GM23338 (cell line): Measurements from ENCODE around the gene ERCC6L. TPM values are rescaled to one million over a fixed set of nuclear protein-coding genes. Genes with fewer than 3 reads are reported as not detected.

Experiments used
- ATAC-seq: fragments of 200-7000 bp; cut with Tn5 transposase; 3 replicates; pipeline ENCODE4 v1.9.1; 2020
- DNase-seq: peaks from one replicate; pipeline ENCODE4 v3.0.0-alpha.2; 2015; ENCODE audit warnings: low spot score
- H2AFZ ChIP-seq: fragments of 200-600 bp; sonication (generic); 2 replicates; pipeline ENCODE4 v1.8.0; 2016; ENCODE audit warnings: antibody characterized with exemption, mild to moderate bottlenecking, moderate library complexity
- H3F3A ChIP-seq: fragments of 200-600 bp; sonication (generic); replicated peaks from 2 replicates; pipeline ENCODE4 v1.8.0; 2017; ENCODE audit warnings: antibody characterized with exemption, mixed run types, low read depth
- H3K27ac ChIP-seq: fragments of 200-600 bp; sonication (generic); 2 replicates; pipeline ENCODE4 v1.6.1; 2016; ENCODE audit warnings: low read depth
- H3K27me3 ChIP-seq: fragments of 200-600 bp; sonication (generic); 2 replicates; pipeline ENCODE4 v1.8.0; 2016; ENCODE audit warnings: mild to moderate bottlenecking, mixed run types, moderate library complexity; ENCODE audit not compliant: insufficient read depth
- H3K36me3 ChIP-seq: fragments of 200-600 bp; sonication (generic); 2 replicates; pipeline ENCODE4 v1.8.0; 2016; ENCODE audit warnings: mild to moderate bottlenecking; ENCODE audit not compliant: insufficient read depth
- H3K4me1 ChIP-seq: fragments of 200-600 bp; sonication (generic); 2 replicates; pipeline ENCODE4 v1.8.0; 2016; ENCODE audit warnings: mild to moderate bottlenecking, moderate library complexity; ENCODE audit not compliant: insufficient read depth
- H3K4me2 ChIP-seq: fragments of 200-600 bp; sonication (generic); 2 replicates; pipeline ENCODE4 v1.7.1; 2017; ENCODE audit warnings: mixed run types
- H3K4me3 ChIP-seq: fragments of 200-600 bp; sonication (generic); 2 replicates; pipeline ENCODE4 v1.6.1; 2016; ENCODE audit warnings: mixed run types
- H3K79me2 ChIP-seq: fragments of 200-600 bp; sonication (generic); replicated peaks from 2 replicates; pipeline ENCODE4 v1.8.0; 2017; ENCODE audit warnings: mild to moderate bottlenecking; ENCODE audit not compliant: insufficient read depth
- H3K9me2 ChIP-seq: fragments of 200-600 bp; sonication (generic); 2 replicates; pipeline ENCODE4 v1.8.0; 2017; ENCODE audit not compliant: insufficient read depth
- H4K20me1 ChIP-seq: fragments of 200-600 bp; sonication (generic); replicated peaks from 2 replicates; pipeline ENCODE4 v1.8.0; 2017; ENCODE audit warnings: mild to moderate bottlenecking; ENCODE audit not compliant: insufficient read depth
- H3K27ac Mint-ChIP-seq: 2 replicates; pipeline ENCODE4 v1.8.0; 2020; ENCODE audit warnings: inconsistent platforms, mild to moderate bottlenecking, moderate library complexity, mixed read lengths
- H3K27me3 Mint-ChIP-seq: 3 replicates; pipeline ENCODE4 v1.8.0; 2022; ENCODE audit warnings: low read depth, mild to moderate bottlenecking, moderate library complexity, mixed read lengths, inconsistent platforms; ENCODE audit not compliant: insufficient read depth, poor library complexity
- H3K36me3 Mint-ChIP-seq: 3 replicates; pipeline ENCODE4 v1.8.0; 2021; ENCODE audit warnings: low read depth, mild to moderate bottlenecking, inconsistent platforms, moderate library complexity, mixed read lengths
- H3K4me1 Mint-ChIP-seq: 3 replicates; pipeline ENCODE4 v1.8.0; 2020; ENCODE audit warnings: mild to moderate bottlenecking, inconsistent platforms, mixed read lengths
- H3K4me3 Mint-ChIP-seq: 3 replicates; pipeline ENCODE4 v1.8.0; 2021; ENCODE audit warnings: moderate library complexity, mild to moderate bottlenecking, inconsistent platforms, mixed read lengths
- H3K9me3 Mint-ChIP-seq: 3 replicates; pipeline ENCODE4 v1.8.0; 2020; ENCODE audit warnings: moderate library complexity, mild to moderate bottlenecking, inconsistent platforms, mixed read lengths
- CREB1 ChIP-seq: fragments of 250-450 bp; sonication (Bioruptor Pico); IDR thresholded peaks from 2 replicates; pipeline ENCODE4 v1.5.0; 2020; ENCODE audit warnings: low read depth, mild to moderate bottlenecking, moderate library complexity
- CTCF ChIP-seq, 2 experiments: fragments of 200-600 bp in 1 of 2; sonication (generic) in 1 of 2; conservative IDR thresholded peaks; 2 replicates each; pipeline versions ENCODE4 v1.5.1 to v1.6.1; 2016 to 2017; ENCODE audit warnings: antibody characterized with exemption in 2 of 2, low read depth in 2 of 2, mild to moderate bottlenecking in 2 of 2, moderate library complexity in 1 of 2
- ETS1 ChIP-seq: IDR thresholded peaks from 2 replicates; pipeline ENCODE4 v1.6.1; 2016; ENCODE audit warnings: antibody characterized with exemption
- EZH2 ChIP-seq: fragments of 200-600 bp; sonication (generic); IDR thresholded peaks from one replicate; pipeline ENCODE4 v1.8.0; 2017; ENCODE audit warnings: antibody characterized with exemption, mild to moderate bottlenecking, low read depth; ENCODE audit not compliant: unreplicated experiment
- EZH2phosphoT487 ChIP-seq: fragments of 200-600 bp; sonication (generic); IDR thresholded peaks from one replicate; pipeline ENCODE4 v1.8.1; 2018; ENCODE audit warnings: antibody characterized with exemption; ENCODE audit not compliant: unreplicated experiment
- JUNB ChIP-seq: IDR thresholded peaks from one replicate; pipeline ENCODE4 v1.6.1; 2016; ENCODE audit warnings: antibody characterized with exemption; ENCODE audit not compliant: unreplicated experiment
- NANOG ChIP-seq: IDR thresholded peaks from 2 replicates; pipeline ENCODE4 v1.6.1; 2016; ENCODE audit warnings: antibody characterized with exemption, borderline replicate concordance
- POLR2AphosphoS5 ChIP-seq: IDR thresholded peaks from 2 replicates; pipeline ENCODE4 v1.6.1; 2016; ENCODE audit warnings: antibody characterized with exemption, low read depth
- REST ChIP-seq: IDR thresholded peaks from one replicate; pipeline ENCODE4 v1.6.1; 2018; ENCODE audit warnings: antibody characterized with exemption; ENCODE audit not compliant: unreplicated experiment
- STAT1 ChIP-seq: IDR thresholded peaks from one replicate; pipeline ENCODE4 v1.6.1; 2016; ENCODE audit warnings: antibody characterized with exemption; ENCODE audit not compliant: unreplicated experiment
- ZNF114 ChIP-seq: fragments of 250-450 bp; sonication (Bioruptor Pico); IDR thresholded peaks from 2 replicates; pipeline ENCODE4 v1.5.0; 2020; ENCODE audit warnings: mild to moderate bottlenecking, moderate library complexity
- ZNF331 ChIP-seq: fragments of 250-450 bp; sonication (Bioruptor Pico); IDR thresholded peaks from 2 replicates; pipeline ENCODE4 v1.5.0; 2020; ENCODE audit warnings: low read depth, mild to moderate bottlenecking, moderate library complexity
- ZNF462 ChIP-seq: fragments of 250-450 bp; sonication (Bioruptor Pico); IDR thresholded peaks from 2 replicates; pipeline ENCODE4 v1.5.0; 2020; ENCODE audit warnings: mild to moderate bottlenecking, moderate library complexity
- polyA plus RNA-seq: library from polyadenylated mRNA; unstranded; fragments of >200 nt; fragmentation: Nextera tagmentation; extraction: Ambion mirVana; gene quantifications from 2 replicates; pipeline ENCODE4 v1.2.1, GENCODE V29; 2016
- total RNA-seq: library from RNA; depleted of rRNA; stranded (reverse); fragments of >200 nt; shearing (Covaris generic); gene quantifications from 2 replicates; pipeline ENCODE4 v1.2.3, GENCODE V29; 2014

The ERCC6L gene
- total and polyA plus RNA-seq, 2 experiments from 2014 or later, result 11.3 to 23.1 TPM

GRCh38 chrX:72270316-72270866, 31.6 kb upstream of the ERCC6L start:
- no peaks in the 10 kb centered on the region for H3K9me2 ChIP-seq
- H3K79me2 ChIP-seq, result peaks cover 14% of the 10 kb centered on the region
- TF ChIP-seq STAT1 (no peak), ZNF331 (CRISPR knock-in tag) (no peak), NANOG (no peak), EZH2 (no peak), CREB1 (CRISPR knock-in tag) (no peak), JUNB (no peak), ZNF462 (CRISPR knock-in tag) (no peak), ZNF114 (CRISPR knock-in tag) (no peak), ETS1 (no peak), POLR2AphosphoS5 (no peak), EZH2phosphoT487 (no peak), CTCF (conservative IDR thresholded peaks at IDR 0.05; ENCODE audit: low read depth in 2 of 2) (no peak), REST (no peak)
- H2AFZ ChIP-seq, result no peak overlapping the region
- no peak overlapping the region for H3K27ac Mint-ChIP-seq
- peaks cover 19% of the 10 kb centered on the region for H3F3A ChIP-seq
- ATAC-seq, result no peak
- peaks cover 17% of the 10 kb centered on the region for H3K36me3 ChIP-seq
- H3K27me3 ChIP-seq, result no peaks in the 10 kb centered on the region
- H3K27ac ChIP-seq, result no peak overlapping the region
- H3K4me3 ChIP-seq, result no peak overlapping the region
- peaks cover 74% of the 10 kb centered on the region for H3K36me3 Mint-ChIP-seq
- H3K4me1 ChIP-seq, result peaks cover 7% of the 10 kb centered on the region; the same call in 1 of the 2 replicates
- peaks cover 6% of the 10 kb centered on the region for H4K20me1 ChIP-seq
- DNase-seq, result no peak
- H3K4me1 Mint-ChIP-seq, result peaks cover 19% of the 10 kb centered on the region
- H3K4me3 Mint-ChIP-seq, result no peak overlapping the region
- no peaks in the 10 kb centered on the region for H3K9me3 Mint-ChIP-seq
- H3K4me2 ChIP-seq, result no peak overlapping the region
- H3K27me3 Mint-ChIP-seq, result peaks cover 2% of the 10 kb centered on the region
